PC-9 (cell line): ENCODE results near the gene IGFBP7.

Experiments
- EZH2 ChIP-seq: fragments of 200-600 bp; sonication (generic); IDR thresholded peaks from 2 replicates; pipeline ENCODE4 v1.8.0; 2017; ENCODE audit warnings: antibody characterized with exemption, low read depth
- TF ChIP-seq, protein P1 (sequence below): fragments of 200-600 bp; sonication (generic); conservative IDR thresholded peaks from 2 replicates; pipeline ENCODE4 v1.6.1; 2017; ENCODE audit warnings: mixed run types, antibody characterized with exemption, mild to moderate bottlenecking, moderate library complexity

DNA sequence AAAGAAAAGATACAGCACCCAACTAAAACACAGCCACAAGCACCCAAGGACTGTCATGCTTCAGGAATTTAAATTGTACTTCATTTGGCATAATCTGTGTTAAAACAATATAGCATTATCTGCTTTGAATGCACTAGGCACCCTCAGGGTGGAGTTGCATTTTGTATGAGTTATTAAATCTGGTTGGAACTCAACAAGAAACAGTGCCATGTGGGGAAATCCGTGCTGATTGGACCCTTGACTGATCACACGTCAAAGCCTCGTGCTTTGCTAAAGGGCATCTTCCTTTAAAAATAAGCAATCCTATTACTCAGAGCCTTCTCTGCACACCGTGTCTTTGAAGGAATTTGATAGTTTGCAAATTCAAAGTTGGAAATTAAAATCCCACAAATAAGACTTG lies 35.4 kb downstream of the IGFBP7 start:
- TF ChIP-seq, protein P1, sequence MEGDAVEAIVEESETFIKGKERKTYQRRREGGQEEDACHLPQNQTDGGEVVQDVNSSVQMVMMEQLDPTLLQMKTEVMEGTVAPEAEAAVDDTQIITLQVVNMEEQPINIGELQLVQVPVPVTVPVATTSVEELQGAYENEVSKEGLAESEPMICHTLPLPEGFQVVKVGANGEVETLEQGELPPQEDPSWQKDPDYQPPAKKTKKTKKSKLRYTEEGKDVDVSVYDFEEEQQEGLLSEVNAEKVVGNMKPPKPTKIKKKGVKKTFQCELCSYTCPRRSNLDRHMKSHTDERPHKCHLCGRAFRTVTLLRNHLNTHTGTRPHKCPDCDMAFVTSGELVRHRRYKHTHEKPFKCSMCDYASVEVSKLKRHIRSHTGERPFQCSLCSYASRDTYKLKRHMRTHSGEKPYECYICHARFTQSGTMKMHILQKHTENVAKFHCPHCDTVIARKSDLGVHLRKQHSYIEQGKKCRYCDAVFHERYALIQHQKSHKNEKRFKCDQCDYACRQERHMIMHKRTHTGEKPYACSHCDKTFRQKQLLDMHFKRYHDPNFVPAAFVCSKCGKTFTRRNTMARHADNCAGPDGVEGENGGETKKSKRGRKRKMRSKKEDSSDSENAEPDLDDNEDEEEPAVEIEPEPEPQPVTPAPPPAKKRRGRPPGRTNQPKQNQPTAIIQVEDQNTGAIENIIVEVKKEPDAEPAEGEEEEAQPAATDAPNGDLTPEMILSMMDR = no peak
- no peak for TF ChIP-seq EZH2
